NCI-H69 (cell line): ENCODE data around the gene XYLT2.

Source experiments
- DNase-seq: peaks from one replicate; lab custom pipeline; 2025; lab: John Stamatoyannopoulos, UW

Gene XYLT2

GRCh38 chr17:50364061-50364458 is 18.1 kb downstream of the XYLT2 start:
- DNase-seq = no peak

DNA sequence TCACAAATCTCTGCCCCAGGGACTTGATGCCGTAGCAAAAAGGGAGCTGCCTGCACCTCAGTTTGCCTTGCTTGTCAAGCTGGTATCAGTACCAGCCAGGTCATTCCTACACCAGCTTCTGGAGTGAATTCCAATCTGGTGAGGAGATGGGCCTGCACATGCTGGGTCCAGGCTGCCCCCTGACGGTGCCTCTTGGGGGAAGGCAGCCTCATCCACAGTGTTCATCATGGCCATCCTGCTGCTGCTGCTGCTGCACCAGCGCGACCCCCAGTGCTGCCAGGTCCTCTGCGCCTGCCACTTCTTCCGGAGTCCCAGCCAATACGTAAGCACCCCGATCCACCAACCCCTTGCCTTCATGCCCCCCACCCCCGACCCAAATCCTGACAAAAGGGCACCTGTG is 18.8 kb downstream of the XYLT2 start:
- DNase-seq = no peak

- peak; percentile 54 for DNase-seq
Observed at GRCh38 chr17:50365165-50365564, 19.2 kb downstream of the XYLT2 start.

- DNase-seq = no peak
Observed at GRCh38 chr17:50365649-50366393, 19.9 kb downstream of the XYLT2 start.

- DNase-seq = no peak
Observed at GRCh38 chr17:50367401-50367800, 21.5 kb downstream of the XYLT2 start.

DNA sequence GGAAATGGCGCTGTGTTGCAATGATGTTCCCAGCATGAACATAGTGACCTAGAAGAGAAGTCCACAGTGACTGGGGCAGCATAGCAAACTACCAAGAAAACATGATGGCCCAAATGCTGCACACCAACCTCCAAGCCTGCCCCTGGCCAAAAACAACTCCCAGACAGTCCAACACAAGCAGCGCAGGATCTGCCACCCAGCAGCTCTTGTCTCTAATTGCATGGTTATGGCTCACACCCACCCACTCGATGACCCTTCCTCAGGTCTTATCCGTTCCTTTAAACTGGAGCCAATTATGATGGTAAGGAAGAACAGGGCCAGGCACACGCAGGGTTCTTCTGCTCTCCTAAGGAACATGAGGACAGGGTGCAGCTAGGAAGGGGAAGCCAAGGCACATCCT is 24.1 kb downstream of the XYLT2 start:
- no peak for DNase-seq

DNA sequence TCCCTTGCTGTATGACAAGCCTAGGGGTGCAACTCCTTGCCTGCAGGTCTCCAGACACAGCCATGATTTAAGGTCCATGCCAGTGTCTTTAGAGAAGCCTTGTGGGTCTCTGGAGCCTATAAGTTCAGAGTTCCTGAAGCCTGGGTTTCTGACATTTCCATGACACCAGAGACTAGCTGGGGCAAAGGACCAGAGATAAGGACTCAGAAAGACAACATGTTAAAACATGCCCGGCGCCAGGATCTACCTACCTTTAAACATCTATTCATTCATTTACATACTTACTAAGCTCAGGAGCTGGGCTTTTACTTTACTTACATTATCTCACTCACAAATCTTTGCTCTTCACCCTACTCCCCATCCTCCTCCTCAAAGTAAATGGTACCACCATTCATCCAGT is 25.6 kb downstream of the XYLT2 start:
- DNase-seq = no peak

GRCh38 chr17:50372222-50372757 is 26.4 kb downstream of the XYLT2 start:
- DNase-seq = no peak

DNA sequence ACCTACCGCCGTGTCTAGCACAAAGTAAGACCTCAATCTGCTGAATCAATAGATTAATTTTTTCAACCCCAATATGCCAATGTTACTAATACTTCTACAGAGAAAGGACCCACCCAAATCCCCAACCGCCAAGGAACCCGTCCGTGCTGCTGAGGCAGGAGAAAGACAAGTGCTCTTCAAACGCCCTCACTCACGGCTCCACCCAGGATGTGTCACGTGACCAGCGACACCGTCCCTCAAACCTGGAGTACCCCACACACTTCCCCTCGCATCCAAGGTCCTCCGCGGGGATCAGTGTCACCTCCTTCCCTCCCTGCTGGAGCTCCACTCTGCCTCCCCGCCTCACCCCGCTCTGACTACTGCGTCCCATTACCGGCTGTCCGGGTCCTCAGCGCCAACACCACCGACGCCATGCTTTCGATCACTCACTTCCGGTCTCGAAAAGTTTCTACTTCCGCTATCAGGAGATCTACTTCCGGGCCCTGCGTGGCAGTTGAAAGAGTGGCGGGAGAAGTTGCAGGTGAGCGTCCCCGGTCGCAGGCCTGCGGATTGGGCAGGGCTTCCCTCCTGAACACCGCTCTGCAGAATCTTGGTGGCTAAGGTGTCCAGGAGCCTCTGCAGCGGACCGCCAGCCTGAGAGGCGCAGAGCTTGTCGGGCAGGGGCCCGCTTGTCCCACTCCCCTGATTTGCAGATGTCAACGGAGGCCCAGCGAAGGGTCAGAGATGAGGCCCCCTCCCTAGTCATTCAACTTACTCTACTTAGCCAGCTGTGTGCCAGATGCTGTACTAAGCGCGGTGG is 27.0 kb downstream of the XYLT2 start, which contains the start of the genes EME1 and MRPL27:
Gene EME1 (plus strand): TSS at position 472 of the 799 bp plus-strand sequence. CDS start 1,980 bp downstream, outside the sequence.
Gene MRPL27 (minus strand): TSS at position 427 of the 799 bp plus-strand sequence. CDS start 14 bp downstream, at position 413.
- DNase-seq = peak; percentile 95

GRCh38 chr17:50373705-50374104 is 27.8 kb downstream of the XYLT2 start:
- DNase-seq = no peak

DNA sequence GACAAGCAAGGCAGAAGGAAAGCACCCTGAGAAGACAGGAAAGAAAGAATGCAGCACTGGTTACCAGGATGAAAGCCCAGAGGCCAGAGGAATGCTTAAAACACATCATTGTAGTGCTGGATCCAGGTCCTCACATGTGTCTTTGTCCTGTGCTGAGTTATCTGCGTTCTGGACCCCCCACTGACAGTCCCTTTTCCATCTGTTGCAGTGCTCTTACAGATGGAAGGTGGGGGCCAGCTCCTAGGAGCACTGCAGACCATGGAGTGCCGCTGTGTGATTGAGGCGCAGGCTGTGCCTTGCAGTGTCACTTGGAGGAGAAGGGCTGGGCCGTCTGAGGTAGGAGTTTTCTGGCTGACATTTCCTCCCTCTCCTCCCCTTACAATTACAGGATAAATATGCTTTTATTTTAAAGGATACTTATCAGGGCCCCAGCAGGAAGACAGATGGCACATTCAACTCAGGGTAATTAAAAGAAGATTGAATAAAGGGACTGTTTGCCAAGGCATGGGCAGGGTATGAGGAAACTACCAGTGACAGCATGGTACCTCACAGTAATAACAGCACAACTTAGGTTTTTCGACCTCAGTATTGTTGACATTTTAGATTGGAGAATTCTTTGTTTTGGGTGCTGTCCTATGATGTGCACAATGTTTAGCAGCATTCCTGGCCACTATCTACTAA is 30.1 kb downstream of the XYLT2 start:
- peak; percentile 98 for DNase-seq

- no peak for DNase-seq
Observed at GRCh38 chr17:50379351-50380132, 33.6 kb downstream of the XYLT2 start.

DNA sequence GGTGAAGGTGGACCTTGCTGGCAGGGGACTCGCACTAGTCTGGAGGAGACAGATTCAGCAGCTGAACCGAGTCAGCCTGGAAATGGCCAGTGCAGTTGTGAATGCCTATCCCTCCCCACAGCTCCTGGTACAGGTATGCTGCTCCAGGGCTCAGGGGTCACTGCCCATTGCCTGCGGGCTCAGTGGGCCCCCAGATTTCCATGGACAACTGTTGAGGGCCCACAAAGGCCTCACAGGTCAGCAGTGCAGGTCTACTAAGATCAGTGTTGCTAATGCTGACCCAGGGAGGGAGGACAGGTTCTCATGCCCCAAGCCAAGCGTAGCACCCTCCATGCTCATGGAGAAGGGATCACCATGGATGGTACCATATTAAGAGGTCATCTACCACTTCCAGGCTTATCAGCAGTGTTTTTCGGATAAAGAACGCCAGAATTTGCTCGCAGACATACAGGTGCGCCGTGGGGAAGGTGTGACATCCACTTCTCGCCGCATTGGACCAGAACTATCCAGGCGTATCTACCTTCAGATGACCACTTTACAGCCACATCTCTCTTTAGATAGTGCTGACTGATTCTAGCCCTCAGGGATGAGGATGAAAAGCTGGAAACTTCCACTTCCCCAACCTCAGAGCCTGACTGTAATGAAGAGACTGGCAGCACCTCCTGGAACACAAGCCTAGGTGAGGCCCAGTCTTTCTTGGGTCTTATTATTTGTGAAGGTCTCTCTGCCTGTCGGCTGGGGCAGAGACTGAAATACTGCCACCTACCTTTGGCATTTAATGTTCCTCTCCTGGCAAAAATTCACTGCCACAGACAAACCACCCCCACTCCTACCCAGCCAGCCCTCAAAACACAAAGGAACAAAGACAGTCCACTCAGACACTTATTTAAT is 34.7 kb downstream of the XYLT2 start:
- peak; percentile 15 for DNase-seq

- DNase-seq = no peak
Observed at GRCh38 chr17:50381260-50381815, 35.4 kb downstream of the XYLT2 start.

DNA sequence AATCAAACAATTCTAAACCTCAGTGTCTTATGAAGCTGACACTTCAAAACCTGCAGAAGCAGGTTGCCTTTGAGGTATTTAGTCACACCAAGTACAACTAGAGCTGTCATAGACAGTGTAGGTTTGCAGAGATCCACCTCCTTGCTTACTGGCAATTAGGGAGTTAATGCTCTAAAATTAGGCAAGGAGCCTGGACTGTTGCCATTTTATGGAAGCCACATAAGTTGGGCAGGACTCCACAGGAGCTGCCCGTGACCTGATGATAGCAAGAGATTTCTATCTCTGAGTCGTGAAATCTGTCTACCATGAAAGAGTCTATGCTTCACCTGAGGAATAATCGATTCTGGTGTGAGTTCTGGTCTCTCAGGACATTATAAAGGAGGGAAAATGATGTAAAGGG is 36.0 kb downstream of the XYLT2 start:
- DNase-seq = no peak

- DNase-seq = no peak
Observed at GRCh38 chr17:50382931-50383330, 37.0 kb downstream of the XYLT2 start.

GRCh38 chr17:50386510-50386909 is 40.6 kb downstream of the XYLT2 start:
- peak; percentile 89 for DNase-seq

GRCh38 chr17:50388728-50389127 is 42.8 kb downstream of the XYLT2 start:
- DNase-seq = no peak

- no peak for DNase-seq
Observed at GRCh38 chr17:50389534-50389933, 43.6 kb downstream of the XYLT2 start.

GRCh38 chr17:50392621-50393020 is 46.7 kb downstream of the XYLT2 start:
- no peak for DNase-seq
